Ishikawa (cell line): ENCODE measurements around the gene DEPDC5.

Experiments used
- CEBPB ChIP-seq: IDR thresholded peaks from 2 replicates; pipeline ENCODE4 v1.6.1; 2012
- CREB1 ChIP-seq: IDR thresholded peaks from 2 replicates; pipeline ENCODE4 v1.6.1; 2012; ENCODE audit warnings: low read depth
- EGR1 ChIP-seq: IDR thresholded peaks from 2 replicates; pipeline ENCODE4 v1.6.1; 2012
- EP300 ChIP-seq: IDR thresholded peaks from 2 replicates; pipeline ENCODE4 v1.6.1; 2012; ENCODE audit warnings: borderline replicate concordance
- FOXM1 ChIP-seq: IDR thresholded peaks from 2 replicates; pipeline ENCODE4 v1.6.1; 2012; ENCODE audit warnings: low read depth, borderline replicate concordance
- MAX ChIP-seq: IDR thresholded peaks from 2 replicates; pipeline ENCODE4 v1.6.1; 2012
- NFIC ChIP-seq: IDR thresholded peaks from 2 replicates; pipeline ENCODE4 v1.6.1; 2012
- RAD21 ChIP-seq: IDR thresholded peaks from 2 replicates; pipeline ENCODE4 v1.6.1; 2012; ENCODE audit warnings: low read depth
- REST ChIP-seq: IDR thresholded peaks from 2 replicates; pipeline ENCODE4 v1.6.1; 2012; ENCODE audit warnings: low read depth, mild to moderate bottlenecking
- TAF1 ChIP-seq: IDR thresholded peaks from 2 replicates; pipeline ENCODE4 v1.6.1; 2012; ENCODE audit warnings: low read depth, mild to moderate bottlenecking
- TCF12 ChIP-seq: IDR thresholded peaks from 2 replicates; pipeline ENCODE4 v1.6.1; 2012; ENCODE audit warnings: low read depth
- TEAD4 ChIP-seq: IDR thresholded peaks from 2 replicates; pipeline ENCODE4 v1.6.1; 2012
- USF1 ChIP-seq: IDR thresholded peaks from 2 replicates; pipeline ENCODE4 v1.6.1; 2012
- YY1 ChIP-seq: IDR thresholded peaks from 2 replicates; pipeline ENCODE4 v1.6.1; 2012; ENCODE audit warnings: low read depth
- ZBTB7A ChIP-seq: IDR thresholded peaks from 2 replicates; pipeline ENCODE4 v1.6.1; 2012; ENCODE audit warnings: low read depth

Gene DEPDC5

GRCh38 chr22:31757265-31757664 is 3.4 kb downstream of the DEPDC5 start:
- TF ChIP-seq USF1 (no peak), TEAD4 (no peak), ZBTB7A (no peak), CREB1 (no peak), TCF12 (no peak), REST (no peak), EGR1 (no peak), TAF1 (no peak), FOXM1 (no peak), EP300 (no peak), YY1 (no peak), CEBPB (no peak), NFIC (no peak), RAD21 (no peak), MAX (no peak)

GRCh38 chr22:31764785-31765184 is 11.0 kb downstream of the DEPDC5 start:
- TF ChIP-seq NFIC, result no peak
- TF ChIP-seq TEAD4, result no peak
- TF ChIP-seq REST, result no peak

GRCh38 chr22:31768422-31769059 is 14.7 kb downstream of the DEPDC5 start:
- no peak for TF ChIP-seq CEBPB
- no peak for TF ChIP-seq EGR1
- no peak for TF ChIP-seq FOXM1
- no peak for TF ChIP-seq CREB1
- no peak for TF ChIP-seq USF1
- no peak for TF ChIP-seq TCF12
- TF ChIP-seq ZBTB7A, result no peak
- no peak for TF ChIP-seq TEAD4
- TF ChIP-seq YY1, result no peak
- TF ChIP-seq MAX, result no peak
- no peak for TF ChIP-seq EP300
- TF ChIP-seq NFIC, result no peak
- no peak for TF ChIP-seq TAF1
- TF ChIP-seq REST, result no peak

- TF ChIP-seq NFIC (no peak), EGR1 (no peak), FOXM1 (no peak), RAD21 (no peak), TCF12 (no peak), TEAD4 (no peak), TAF1 (no peak), CREB1 (no peak), ZBTB7A (no peak), YY1 (no peak)
These were observed 19.6 kb downstream of the DEPDC5 start for GRCh38 chr22:31773416-31773815.

- TF ChIP-seq TAF1 (no peak), MAX (0 out of 2 replicates have a peak, but pooled peaks have one; percentile 23)
These were observed 22.4 kb downstream of the DEPDC5 start for GRCh38 chr22:31776231-31776630.
